Measurements from ENCODE around the gene HBA2.
"Not testable (repeated sequence)": the region's sequence is repeated elsewhere in the genome, so short reads cannot be mapped to it uniquely, and the experiment has no call there.

Gene HBA2

DNA sequence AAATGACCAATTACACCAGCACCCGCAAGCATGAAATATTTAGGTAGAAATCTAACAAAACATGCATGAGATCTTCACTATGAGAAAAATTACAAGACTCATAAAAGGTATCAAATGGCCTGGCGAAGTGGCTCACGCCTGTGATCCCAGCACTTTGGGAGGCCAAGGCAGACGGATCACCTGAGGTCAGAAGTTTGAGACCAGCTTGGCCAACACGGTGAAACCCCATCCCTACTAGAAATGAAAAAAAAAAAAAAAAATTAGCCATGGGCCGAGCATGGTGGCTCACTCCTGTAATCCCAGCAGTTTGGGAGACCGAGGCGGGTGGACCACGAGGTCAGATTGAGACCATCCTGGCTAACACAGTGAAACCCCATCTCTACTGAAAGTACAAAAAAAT is 31.4 kb downstream of the HBA2 start:
- not testable (repeated sequence) for DNase-seq

GRCh38 chr16:209359-209758 is 36.7 kb downstream of the HBA2 start:
- DNase-seq = not testable (repeated sequence)

- DNase-seq = not testable (repeated sequence)
Measured at GRCh38 chr16:211631-212180, 39.0 kb downstream of the HBA2 start.

- DNase-seq = no peak
Measured at GRCh38 chr16:212999-213398, 40.3 kb downstream of the HBA2 start.

DNA sequence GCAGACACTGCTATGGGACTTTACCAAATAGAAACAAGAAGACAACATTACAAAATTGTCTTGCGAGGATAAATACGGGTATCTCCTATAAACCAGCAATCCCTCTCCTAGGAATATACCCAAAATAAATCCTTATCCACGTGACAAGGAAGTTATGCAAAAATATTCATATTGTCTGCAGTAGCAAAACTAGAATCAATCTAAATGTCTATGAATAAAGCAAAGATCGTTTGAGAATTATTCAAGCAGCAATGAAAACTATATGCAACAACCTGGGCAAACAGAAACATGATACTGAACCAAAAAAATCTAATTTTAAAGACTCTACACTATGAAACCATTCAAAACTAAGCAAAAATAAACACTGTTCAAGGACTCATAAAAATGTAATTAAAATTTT is 47.3 kb downstream of the HBA2 start:
- no peak for DNase-seq
